ENCODE results near the gene GLI3.
"Not testable (repeated sequence)": the region's sequence is repeated elsewhere in the genome, so short reads cannot be mapped to it uniquely, and the experiment has no call there.

GLI3 gene

DNA sequence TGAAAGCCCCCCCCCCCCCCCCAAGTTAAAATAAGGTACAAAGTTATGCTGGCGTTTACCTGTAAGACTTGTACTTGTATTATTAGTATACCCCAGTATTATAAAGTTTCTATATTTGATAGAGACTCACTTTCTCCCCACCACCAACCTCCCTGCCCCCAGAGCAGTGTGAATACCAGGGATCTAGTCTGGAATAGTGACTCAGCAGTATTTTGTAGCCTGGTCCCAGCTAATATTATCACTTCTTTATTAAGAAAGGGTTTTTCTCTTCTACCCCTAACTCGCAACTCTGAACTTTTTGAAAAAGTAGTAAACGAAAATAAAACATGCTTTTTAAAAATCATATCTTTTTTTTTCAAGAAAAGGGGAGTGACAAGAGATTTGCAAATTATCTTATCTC lies 26.7 kb downstream of the GLI3 start:
- TF ChIP-seq POLR2A (IDR thresholded peaks at IDR 0.05; ENCODE audit: low read depth, low read length) (no peak), TAF1 (IDR thresholded peaks at IDR 0.05; ENCODE audit: borderline replicate concordance, low read depth, low read length) (no peak), POLR2AphosphoS5 (IDR thresholded peaks at IDR 0.05; ENCODE audit: low read depth, low read length) (no peak)
- FAIRE-seq (no peak), DNase-seq (ENCODE audit: insufficient read length) (no peak)

GRCh38 chr7:42209085-42209484 lies 27.9 kb downstream of the GLI3 start:
- DNase-seq (ENCODE audit: insufficient read length); FAIRE-seq: not testable (repeated sequence)

DNA sequence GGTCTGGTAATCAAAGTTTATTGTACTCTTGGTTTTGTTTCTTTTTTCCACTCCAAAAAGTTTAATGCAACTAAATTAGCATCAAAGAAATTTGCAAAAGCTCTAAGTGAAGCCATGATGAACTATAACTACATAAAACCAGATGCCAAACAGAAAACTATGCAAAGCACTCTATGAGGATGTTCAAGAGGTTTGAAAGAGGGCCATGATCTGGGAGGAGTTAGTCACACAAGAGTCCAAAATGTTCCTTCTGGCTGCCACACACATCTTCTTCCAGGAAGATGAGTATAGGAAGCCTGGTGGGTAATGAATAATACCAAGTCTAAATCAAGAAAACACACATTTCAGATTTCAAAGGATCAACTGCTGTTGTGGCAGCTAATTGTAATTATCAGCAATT lies 28.4 kb downstream of the GLI3 start:
- DNase-seq (ENCODE audit: insufficient read length) (no peak), FAIRE-seq (no peak)
- TF ChIP-seq POLR2AphosphoS5 (IDR thresholded peaks at IDR 0.05; ENCODE audit: low read depth, low read length) (no peak), POLR2A (IDR thresholded peaks at IDR 0.05; ENCODE audit: low read depth, low read length) (no peak), TAF1 (IDR thresholded peaks at IDR 0.05; ENCODE audit: borderline replicate concordance, low read depth, low read length) (no peak)

- FAIRE-seq (no peak), DNase-seq (ENCODE audit: insufficient read length) (no peak)
Measured at GRCh38 chr7:42207420-42207819, 29.6 kb downstream of the GLI3 start.

GRCh38 chr7:42203336-42203735 lies 33.7 kb downstream of the GLI3 start:
- DNase-seq (ENCODE audit: insufficient read length) (no peak), FAIRE-seq (no peak)
- TF ChIP-seq POLR2A (IDR thresholded peaks at IDR 0.05; ENCODE audit: low read depth, low read length) (no peak), POLR2AphosphoS5 (IDR thresholded peaks at IDR 0.05; ENCODE audit: low read depth, low read length) (no peak), TAF1 (IDR thresholded peaks at IDR 0.05; ENCODE audit: borderline replicate concordance, low read depth, low read length) (no peak)

More at GRCh38 chr7:42207420-42207819, 29.6 kb downstream of the GLI3 start:
- TF ChIP-seq TAF1 (IDR thresholded peaks at IDR 0.05; ENCODE audit: borderline replicate concordance, low read depth, low read length) (no peak), POLR2A (IDR thresholded peaks at IDR 0.05; ENCODE audit: low read depth, low read length) (no peak)

- no peak for TF ChIP-seq POLR2A (IDR thresholded peaks at IDR 0.05; ENCODE audit: low read depth, low read length)
- TF ChIP-seq TAF1 (IDR thresholded peaks at IDR 0.05; ENCODE audit: borderline replicate concordance, low read depth, low read length): no peak
- no peak for TF ChIP-seq POLR2AphosphoS5 (IDR thresholded peaks at IDR 0.05; ENCODE audit: low read depth, low read length)
- FAIRE-seq (no peak), DNase-seq (ENCODE audit: insufficient read length) (no peak)
Measured at GRCh38 chr7:42202601-42203000, 34.4 kb downstream of the GLI3 start.

- FAIRE-seq: no peak
Measured at GRCh38 chr7:42198974-42199668, 37.9 kb downstream of the GLI3 start.

GRCh38 chr7:42198296-42198695 lies 38.7 kb downstream of the GLI3 start:
- no peak for FAIRE-seq
- DNase-seq (ENCODE audit: insufficient read length): no peak
- TF ChIP-seq TAF1 (IDR thresholded peaks at IDR 0.05; ENCODE audit: borderline replicate concordance, low read depth, low read length) (no peak), POLR2A (IDR thresholded peaks at IDR 0.05; ENCODE audit: low read depth, low read length) (no peak), POLR2AphosphoS5 (IDR thresholded peaks at IDR 0.05; ENCODE audit: low read depth, low read length) (no peak)

More at GRCh38 chr7:42198974-42199668, 37.9 kb downstream of the GLI3 start:
- DNase-seq (ENCODE audit: insufficient read length): no peak
- no peak for TF ChIP-seq POLR2A (IDR thresholded peaks at IDR 0.05; ENCODE audit: low read depth, low read length)
- TF ChIP-seq TAF1 (IDR thresholded peaks at IDR 0.05; ENCODE audit: borderline replicate concordance, low read depth, low read length): no peak
- TF ChIP-seq POLR2AphosphoS5 (IDR thresholded peaks at IDR 0.05; ENCODE audit: low read depth, low read length): no peak

GRCh38 chr7:42197451-42197850 lies 39.6 kb downstream of the GLI3 start:
- FAIRE-seq: no peak
- DNase-seq (ENCODE audit: insufficient read length): no peak
- TF ChIP-seq POLR2AphosphoS5 (IDR thresholded peaks at IDR 0.05; ENCODE audit: low read depth, low read length): no peak
- TF ChIP-seq POLR2A (IDR thresholded peaks at IDR 0.05; ENCODE audit: low read depth, low read length): no peak
- no peak for TF ChIP-seq TAF1 (IDR thresholded peaks at IDR 0.05; ENCODE audit: borderline replicate concordance, low read depth, low read length)

GRCh38 chr7:42194238-42194637 lies 42.8 kb downstream of the GLI3 start:
- DNase-seq (ENCODE audit: insufficient read length) (no peak), FAIRE-seq (no peak)
- TF ChIP-seq POLR2AphosphoS5 (IDR thresholded peaks at IDR 0.05; ENCODE audit: low read depth, low read length) (no peak), POLR2A (IDR thresholded peaks at IDR 0.05; ENCODE audit: low read depth, low read length) (no peak), TAF1 (IDR thresholded peaks at IDR 0.05; ENCODE audit: borderline replicate concordance, low read depth, low read length) (no peak)

DNA sequence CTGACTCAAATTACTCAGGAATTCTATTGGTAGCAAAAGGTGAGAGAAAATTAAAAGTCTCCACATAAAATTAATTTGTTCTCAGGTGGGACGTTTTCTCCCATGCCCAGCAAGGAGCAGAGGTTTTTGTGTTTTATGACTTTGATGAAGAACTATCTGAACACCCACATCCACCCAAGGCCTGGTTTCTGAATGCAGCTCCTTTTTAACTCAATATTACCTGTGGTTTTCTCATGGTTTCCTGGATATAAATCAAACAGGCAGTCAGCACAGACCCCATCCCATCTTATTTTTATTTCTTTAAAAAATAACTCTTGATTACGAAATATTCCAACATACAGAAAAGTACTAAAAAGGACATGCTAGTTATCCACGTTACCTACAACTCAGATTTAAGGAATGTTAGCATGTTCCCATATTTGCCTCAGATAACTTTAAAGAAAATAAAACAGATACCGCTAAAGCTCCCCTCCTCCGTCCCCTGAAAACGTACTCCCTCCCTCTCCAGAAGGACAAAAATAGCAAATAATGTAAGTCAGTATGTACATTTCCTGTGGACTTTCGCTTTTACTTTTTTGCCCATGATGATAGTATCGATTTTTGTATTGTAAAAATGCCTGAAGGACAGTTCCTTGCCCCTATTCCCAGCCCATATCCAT lies 43.4 kb downstream of the GLI3 start:
- TF ChIP-seq TAF1 (IDR thresholded peaks at IDR 0.05; ENCODE audit: borderline replicate concordance, low read depth, low read length) (no peak), POLR2A (IDR thresholded peaks at IDR 0.05; ENCODE audit: low read depth, low read length) (no peak), POLR2AphosphoS5 (IDR thresholded peaks at IDR 0.05; ENCODE audit: low read depth, low read length) (no peak)
- FAIRE-seq (peak; percentile 9), DNase-seq (ENCODE audit: insufficient read length) (no peak)

DNA sequence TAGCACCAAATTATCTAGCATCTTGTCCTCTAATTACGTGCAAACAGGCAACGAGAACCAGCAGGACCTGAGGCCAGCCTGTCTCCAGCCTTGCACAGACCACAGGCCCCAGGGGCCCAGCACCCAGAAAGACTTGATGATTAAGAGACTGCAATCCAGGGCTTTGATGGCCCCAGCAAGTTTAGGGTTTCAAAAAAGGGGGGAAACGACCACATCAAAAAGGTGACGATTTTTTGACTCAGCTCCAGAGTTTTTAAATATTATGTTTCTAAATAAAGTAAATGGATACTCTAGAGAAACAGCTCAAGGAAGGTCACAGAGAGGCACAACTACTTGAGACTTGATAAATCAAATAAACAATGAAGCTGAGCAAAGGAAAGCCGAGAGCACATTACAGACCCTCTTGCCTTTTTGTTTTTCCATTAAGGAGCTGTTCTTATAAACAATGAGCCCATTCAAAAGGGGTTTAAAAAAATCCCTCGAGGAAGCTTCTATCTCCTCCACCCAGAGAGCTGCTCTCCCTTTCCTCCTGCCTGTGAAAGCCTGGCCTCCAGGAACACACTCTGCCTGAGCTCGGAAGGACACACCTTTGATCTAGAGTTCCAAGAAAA lies 44.1 kb downstream of the GLI3 start:
- FAIRE-seq: no peak
- no peak for DNase-seq (ENCODE audit: insufficient read length)
- TF ChIP-seq POLR2AphosphoS5 (IDR thresholded peaks at IDR 0.05; ENCODE audit: low read depth, low read length): no peak
- TF ChIP-seq POLR2A (IDR thresholded peaks at IDR 0.05; ENCODE audit: low read depth, low read length): no peak
- no peak for TF ChIP-seq TAF1 (IDR thresholded peaks at IDR 0.05; ENCODE audit: borderline replicate concordance, low read depth, low read length)

All from GM12892 (cell line).